GM19193 (cell line): Measurements from ENCODE around the gene JCHAIN.

ENCODE experiments used
- POLR2A ChIP-seq: IDR thresholded peaks from 4 replicates; pipeline ENCODE4 v1.6.1; 2011; ENCODE audit not compliant: insufficient read depth, insufficient read length; ENCODE audit errors: extremely low read depth

JCHAIN gene

GRCh38 chr4:70667740-70668535 lies 1.6 kb upstream of the JCHAIN start:
- TF ChIP-seq POLR2A: no peak

DNA sequence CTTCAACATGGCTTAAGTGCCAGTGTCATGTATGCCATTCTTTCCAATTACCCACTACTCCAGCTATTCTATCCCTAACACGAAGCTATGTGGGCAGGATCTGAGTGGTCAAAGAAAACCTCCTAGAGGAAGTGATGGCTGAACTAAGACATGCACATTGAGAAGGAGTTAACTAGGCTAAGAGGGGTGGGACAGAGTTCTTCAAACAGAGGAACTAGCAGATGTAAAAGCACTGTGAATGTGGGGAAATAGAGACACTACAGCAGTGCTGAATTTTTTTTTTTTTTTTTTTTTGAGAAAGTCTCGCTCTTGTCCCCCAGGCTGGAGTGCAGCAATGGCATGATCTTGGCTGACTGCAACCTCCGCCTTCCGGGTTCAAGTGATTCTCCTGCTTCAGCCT lies 6.2 kb downstream of the JCHAIN start:
- no peak for TF ChIP-seq POLR2A

DNA sequence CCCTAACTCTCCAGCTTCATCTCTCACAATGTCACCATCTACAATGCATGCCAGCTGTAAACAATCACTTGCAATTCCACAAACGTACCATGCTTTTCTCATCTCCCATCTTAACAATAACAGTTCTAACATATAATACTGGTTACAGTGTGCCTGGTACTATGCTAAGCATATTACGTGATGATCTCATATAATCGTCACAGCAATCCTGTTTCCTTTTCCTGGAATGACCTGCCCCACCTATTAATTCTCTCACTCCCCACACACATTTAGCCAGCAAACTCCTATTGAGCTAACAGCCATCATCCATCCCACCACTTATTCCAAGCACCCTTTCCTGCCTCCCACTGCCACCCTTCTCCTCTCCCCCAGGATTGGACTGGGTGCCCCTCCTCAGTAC lies 7.9 kb downstream of the JCHAIN start:
- TF ChIP-seq POLR2A: no peak

DNA sequence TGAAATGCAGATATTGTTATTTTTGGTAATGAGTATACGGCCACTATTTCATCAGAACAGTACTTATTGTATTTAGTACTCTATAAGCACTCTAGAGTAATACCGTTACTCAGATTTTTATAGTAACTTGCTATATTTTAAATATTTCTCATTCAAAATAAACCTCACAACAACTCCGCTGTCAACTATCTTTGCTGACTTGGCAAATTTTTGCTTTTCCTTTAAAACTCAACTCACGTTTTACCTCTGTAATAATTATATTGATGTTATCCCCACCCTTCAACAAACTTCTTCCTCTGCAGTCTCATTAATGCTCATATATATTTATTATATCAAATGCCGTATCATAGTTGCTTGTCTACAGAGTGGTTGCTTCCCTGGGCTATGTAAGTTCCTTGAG lies 9.0 kb downstream of the JCHAIN start:
- TF ChIP-seq POLR2A: no peak

DNA sequence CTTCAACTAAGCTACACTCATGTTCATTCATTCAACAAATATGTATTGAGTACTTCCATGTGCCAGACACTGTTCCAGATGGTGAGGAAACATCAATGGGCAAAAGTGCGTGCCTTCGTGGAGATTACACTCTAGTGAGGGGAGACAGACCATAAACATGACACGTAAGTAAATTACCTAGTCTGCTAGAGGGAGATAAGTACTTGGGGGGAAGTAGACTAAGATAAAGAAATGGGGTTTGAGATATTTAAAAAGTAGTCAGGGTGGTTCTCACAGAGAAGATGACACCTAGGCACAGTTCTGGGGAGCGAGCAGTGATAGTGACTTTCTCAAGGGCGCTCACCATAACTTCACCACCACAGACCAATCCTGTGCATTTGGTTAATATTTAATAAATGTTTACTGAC lies 11.7 kb downstream of the JCHAIN start:
- TF ChIP-seq POLR2A: no peak

DNA sequence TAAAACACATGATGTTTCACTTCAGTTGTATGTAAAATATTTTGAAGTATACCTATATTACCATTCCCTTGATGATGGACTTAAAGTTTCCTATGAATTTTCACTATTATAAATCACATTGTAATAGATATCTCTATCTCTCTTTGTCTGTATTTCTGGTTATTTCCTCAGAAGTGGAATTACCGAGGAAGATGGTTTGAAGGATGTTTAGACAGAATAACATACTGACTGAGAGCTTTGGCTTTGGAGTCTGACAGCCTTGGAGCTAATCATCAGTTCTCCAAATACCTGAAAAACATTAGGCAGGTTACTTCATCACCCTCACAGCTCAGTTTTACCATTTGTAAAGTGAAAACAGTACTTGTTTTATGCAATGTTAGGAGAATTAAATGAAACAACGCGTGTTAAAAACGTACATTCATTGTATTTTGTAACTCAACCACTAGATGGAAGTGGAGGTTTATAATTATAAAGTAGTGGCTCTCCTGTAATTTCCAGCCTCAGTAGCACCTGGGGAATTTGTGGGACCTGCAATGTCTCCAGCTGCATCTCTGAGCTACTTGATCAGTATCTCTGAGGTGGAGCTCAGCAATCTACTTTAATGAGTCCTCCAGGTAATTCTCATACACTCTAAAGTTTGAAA lies 14.3 kb downstream of the JCHAIN start:
- TF ChIP-seq POLR2A: no peak

GRCh38 chr4:70640192-70640591 lies 26.1 kb downstream of the JCHAIN start:
- TF ChIP-seq POLR2A: no peak

DNA sequence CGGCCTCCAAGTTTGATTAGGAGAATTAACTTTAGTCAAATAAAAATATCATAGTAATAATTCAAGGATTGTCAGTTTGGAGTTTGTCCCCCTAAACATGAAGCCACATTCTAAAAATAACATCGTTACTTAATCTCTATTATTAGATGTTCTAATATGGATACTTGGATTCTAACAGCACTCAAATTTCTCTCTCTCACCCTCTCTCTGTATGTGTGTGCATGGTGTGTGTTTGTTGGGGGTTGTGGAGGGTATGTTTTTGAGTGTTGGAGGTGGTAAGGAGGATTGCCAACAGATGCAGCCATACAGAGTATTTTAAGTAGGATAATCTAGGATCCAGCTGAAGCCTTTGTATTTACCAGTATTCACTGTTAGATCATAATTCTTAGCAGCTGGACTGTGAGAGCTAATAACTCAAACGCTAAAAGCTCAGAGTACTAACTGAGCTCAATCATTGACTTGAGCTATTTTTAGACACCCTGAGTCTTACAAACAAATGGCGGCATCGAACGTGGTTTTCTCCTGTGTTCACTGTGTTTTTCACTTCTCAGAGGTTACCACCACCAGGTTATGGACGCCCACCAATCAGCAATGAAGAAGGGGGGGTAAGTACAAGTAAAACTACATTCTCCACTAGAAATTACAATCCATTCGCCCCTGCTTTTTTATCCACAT lies 28.9 kb downstream of the JCHAIN start:
- TF ChIP-seq POLR2A: no peak

DNA sequence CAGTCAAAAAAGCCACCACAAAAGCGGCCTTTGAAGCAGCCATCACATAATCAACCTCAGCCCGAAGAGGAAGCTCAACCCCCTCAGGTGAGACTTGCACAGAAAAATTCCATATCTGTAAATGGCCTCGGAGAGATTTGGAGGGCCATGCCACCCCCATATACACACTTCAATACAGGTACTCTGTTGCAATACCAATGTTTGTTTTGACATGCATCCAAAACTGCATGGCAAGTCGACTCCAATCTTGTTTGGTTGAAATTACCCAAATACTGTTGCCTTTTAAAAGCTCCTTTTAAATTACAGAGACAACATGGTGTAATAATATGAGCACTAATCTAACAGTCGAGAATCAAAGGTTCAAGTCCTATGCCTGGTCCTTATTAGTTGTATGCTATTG lies 31.8 kb downstream of the JCHAIN start:
- TF ChIP-seq POLR2A: no peak

GRCh38 chr4:70632028-70632427 lies 34.3 kb downstream of the JCHAIN start:
- TF ChIP-seq POLR2A: no peak

- TF ChIP-seq POLR2A: no peak
Observed at GRCh38 chr4:70630162-70630561, 36.1 kb downstream of the JCHAIN start.

DNA sequence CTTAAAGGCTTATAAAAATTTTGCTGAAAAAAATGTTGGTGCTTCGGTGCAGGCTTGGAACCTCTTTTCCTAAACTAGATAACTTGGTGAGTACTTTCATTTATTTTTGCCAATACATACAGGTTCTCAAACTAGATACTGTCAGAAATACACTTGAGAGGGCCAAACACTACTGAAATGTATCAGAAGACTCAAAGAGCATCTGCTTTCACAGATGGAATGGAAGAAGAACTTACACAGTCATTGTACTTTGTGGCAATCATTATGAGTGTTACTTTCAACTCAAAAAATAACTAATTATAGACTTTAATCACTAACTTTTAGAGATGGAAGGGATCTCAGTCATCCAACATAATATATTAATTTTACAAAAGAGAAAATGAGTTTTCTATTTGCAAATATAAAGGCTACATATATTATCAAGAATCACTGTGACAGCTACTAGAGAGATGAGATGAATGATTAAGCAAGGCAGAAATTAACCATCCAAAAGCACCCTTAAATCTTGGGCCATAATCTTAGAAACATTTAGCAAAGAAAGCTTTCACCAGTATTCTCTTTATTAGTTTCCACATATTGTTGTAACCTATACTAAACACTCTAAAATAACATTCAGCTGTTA lies 36.7 kb downstream of the JCHAIN start:
- TF ChIP-seq POLR2A: no peak

- no peak for TF ChIP-seq POLR2A
Observed at GRCh38 chr4:70628444-70628843, 37.9 kb downstream of the JCHAIN start, which contains the start of gene ENAM. TSS of gene ENAM (plus strand) at chr4:70628744. CDS start at chr4:70629501, 757 bp downstream.

DNA sequence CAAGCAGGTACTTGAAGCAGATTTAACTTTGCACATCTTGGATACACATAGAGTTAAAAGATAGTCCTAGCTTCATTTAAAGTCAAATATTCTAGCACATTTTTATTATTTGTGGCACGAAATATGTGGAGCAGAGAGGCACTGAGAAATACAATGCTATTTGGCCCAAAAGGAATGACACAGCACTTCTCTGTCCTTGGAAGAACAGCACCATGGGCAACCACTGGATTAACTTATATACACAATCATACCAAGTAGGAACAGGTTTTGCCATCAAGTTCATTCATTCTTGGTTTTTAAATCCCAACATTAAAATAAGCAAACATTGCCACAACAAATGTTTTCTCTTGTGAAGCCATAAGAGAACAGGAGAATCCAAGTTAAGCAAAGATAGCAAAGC lies 38.7 kb downstream of the JCHAIN start:
- TF ChIP-seq POLR2A: no peak

DNA sequence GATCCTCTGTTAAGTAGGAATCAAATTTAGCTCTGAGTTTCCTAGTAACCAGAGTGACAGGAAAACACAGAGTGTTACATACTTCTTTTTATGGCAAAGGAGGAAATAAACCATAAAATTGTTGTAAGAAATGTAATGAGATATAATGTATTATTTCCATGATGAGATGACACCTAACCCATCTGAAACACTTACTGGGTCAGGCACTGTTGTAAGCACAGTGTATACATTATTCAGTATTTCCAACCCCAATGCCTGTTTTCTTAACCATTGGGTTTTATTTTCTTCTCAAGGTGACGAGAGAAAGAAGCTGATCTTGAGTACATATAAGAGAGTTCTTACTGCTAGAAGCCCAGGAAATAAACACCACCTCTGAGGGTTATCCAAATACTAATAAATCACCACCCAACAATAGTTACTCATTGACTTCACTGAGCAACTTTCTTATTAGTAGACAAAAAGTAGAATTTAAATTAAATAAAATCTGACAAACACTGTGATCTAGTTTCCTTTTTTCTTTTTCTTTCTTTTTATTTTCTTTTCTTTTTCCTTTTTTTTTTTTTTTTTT lies 42.0 kb downstream of the JCHAIN start:
- no peak for TF ChIP-seq POLR2A

GRCh38 chr4:70623323-70623722 lies 43.0 kb downstream of the JCHAIN start:
- TF ChIP-seq POLR2A: no peak

DNA sequence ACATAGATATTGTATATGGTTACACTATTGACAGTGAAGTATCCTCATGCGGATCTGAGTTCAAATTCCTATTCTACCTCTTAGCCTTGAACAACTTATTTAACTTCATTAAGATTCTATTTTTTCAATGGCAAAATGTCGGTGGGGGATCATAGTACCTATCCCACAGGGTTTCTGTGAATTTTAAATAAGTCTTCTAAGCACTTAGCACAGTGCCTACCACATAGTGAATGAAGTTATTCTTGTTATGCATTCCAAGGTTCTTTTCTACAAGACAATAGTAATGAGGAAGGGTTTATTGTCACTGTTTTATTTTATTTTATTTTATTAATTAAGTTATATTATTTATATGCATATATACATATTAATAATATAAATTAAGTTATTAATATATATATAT lies 46.5 kb downstream of the JCHAIN start:
- TF ChIP-seq POLR2A: no peak
